SK-N-SH (cell line): ENCODE data around the gene CLDN19.

ENCODE experiments used
- GABPA ChIP-seq: IDR thresholded peaks from 2 replicates; pipeline ENCODE4 v1.4.0; 2012; ENCODE audit warnings: low read depth, mild to moderate bottlenecking
- JUND ChIP-seq: IDR thresholded peaks from 2 replicates; pipeline ENCODE4 v1.4.0; 2012
- RAD21 ChIP-seq: IDR thresholded peaks from 2 replicates; pipeline ENCODE4 v1.6.1; 2012; ENCODE audit warnings: mild to moderate bottlenecking, low read length
- RCOR1 ChIP-seq: fragments of 150-350 bp; IDR thresholded peaks from 2 replicates; pipeline ENCODE4 v1.6.1; 2017; ENCODE audit warnings: antibody characterized with exemption, low read length
- TAF1 ChIP-seq: IDR thresholded peaks from 2 replicates; pipeline ENCODE4 v1.6.1; 2012; ENCODE audit warnings: low read depth, mild to moderate bottlenecking, low read length, moderate library complexity, borderline replicate concordance
- TEAD4 ChIP-seq: IDR thresholded peaks from 2 replicates; pipeline ENCODE4 v1.4.0; 2012; ENCODE audit warnings: mild to moderate bottlenecking, borderline replicate concordance; ENCODE audit not compliant: insufficient read depth
- YY1 ChIP-seq: IDR thresholded peaks from 2 replicates; pipeline ENCODE4 v1.4.0; 2012; ENCODE audit warnings: low read depth, mild to moderate bottlenecking
- TF ChIP-seq, protein P1 (sequence below): fragments of 200-600 bp; sonication (generic); IDR thresholded peaks from 2 replicates; pipeline ENCODE4 v1.6.1; 2017; ENCODE audit warnings: antibody characterized with exemption, mild to moderate bottlenecking, moderate library complexity

DNA sequence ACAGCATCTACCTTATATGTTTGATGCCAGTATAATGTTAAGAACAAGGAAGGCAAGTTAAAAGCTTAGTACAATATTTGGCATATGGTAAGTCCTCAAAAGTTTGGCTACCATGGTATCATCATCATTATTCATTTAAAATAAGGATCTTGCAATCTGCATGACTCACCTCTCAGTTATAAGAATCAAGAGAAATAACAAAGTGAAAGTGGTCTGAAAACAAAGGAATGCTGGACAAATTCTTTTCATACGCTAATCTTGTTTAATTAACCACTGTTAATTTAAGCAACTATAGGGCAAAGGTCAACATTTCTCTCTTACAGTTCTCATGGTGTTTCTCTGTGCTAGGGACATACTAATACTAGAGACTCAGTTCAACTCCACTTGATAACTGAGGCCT is 13.0 kb upstream of the CLDN19 start:
- TF ChIP-seq, protein P1, sequence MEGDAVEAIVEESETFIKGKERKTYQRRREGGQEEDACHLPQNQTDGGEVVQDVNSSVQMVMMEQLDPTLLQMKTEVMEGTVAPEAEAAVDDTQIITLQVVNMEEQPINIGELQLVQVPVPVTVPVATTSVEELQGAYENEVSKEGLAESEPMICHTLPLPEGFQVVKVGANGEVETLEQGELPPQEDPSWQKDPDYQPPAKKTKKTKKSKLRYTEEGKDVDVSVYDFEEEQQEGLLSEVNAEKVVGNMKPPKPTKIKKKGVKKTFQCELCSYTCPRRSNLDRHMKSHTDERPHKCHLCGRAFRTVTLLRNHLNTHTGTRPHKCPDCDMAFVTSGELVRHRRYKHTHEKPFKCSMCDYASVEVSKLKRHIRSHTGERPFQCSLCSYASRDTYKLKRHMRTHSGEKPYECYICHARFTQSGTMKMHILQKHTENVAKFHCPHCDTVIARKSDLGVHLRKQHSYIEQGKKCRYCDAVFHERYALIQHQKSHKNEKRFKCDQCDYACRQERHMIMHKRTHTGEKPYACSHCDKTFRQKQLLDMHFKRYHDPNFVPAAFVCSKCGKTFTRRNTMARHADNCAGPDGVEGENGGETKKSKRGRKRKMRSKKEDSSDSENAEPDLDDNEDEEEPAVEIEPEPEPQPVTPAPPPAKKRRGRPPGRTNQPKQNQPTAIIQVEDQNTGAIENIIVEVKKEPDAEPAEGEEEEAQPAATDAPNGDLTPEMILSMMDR, result no peak
- TF ChIP-seq GABPA (no peak), RAD21 (no peak), RCOR1 (no peak), TEAD4 (no peak), JUND (no peak), YY1 (no peak), TAF1 (no peak)
